Measurements from ENCODE around the gene PDE4D. TPM values are rescaled to one million over a fixed set of nuclear protein-coding genes. Genes with fewer than 3 reads are reported as not detected.
A peak's percentile ranks its signal among the peaks of the same experiment; 100 is the strongest.

Gene PDE4D
- total and polyA plus RNA-seq, 4 donors = 12.8 to 167 (median 44.5) TPM

DNA sequence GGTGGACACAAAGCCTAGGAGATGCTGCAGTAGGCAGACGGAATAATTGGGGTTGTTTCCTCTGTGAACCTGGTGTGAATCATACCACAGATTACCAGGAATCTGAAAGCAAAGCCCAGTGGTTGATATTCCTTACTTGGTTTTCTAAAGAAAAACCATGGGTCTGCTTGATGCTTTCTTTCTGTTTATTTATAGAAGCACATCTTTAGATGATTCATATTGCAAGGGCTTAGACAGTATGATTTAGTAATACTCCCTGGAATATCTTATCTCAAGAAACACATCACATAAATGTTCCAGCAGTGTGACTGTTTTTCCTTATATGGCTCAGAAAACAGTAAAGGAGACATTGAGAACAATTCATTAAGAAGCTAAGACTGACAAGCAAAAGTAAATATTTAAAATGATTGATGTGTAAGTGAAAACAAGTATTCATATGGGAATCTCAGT, 687.4 kb downstream of the PDE4D start:
- peaks cover 0 to 16% (median 3%) of the 10 kb centered on the region in 5 donors for H3K4me1 ChIP-seq (ENCODE audit: control insufficient read depth in 5 of 5, insufficient read depth in 5 of 5, low read length in 5 of 5)
- DNase-seq (no peak), ATAC-seq (ENCODE audit: insufficient read depth, low FRiP score) (peak; percentile 34)
- no peak overlapping the region for H3K4me3 ChIP-seq
- no peaks in the 10 kb centered on the region for H3K36me3 ChIP-seq (ENCODE audit: control insufficient read depth in 4 of 4, insufficient read depth in 4 of 4, low read length in 4 of 4)
- TF ChIP-seq, protein P1, sequence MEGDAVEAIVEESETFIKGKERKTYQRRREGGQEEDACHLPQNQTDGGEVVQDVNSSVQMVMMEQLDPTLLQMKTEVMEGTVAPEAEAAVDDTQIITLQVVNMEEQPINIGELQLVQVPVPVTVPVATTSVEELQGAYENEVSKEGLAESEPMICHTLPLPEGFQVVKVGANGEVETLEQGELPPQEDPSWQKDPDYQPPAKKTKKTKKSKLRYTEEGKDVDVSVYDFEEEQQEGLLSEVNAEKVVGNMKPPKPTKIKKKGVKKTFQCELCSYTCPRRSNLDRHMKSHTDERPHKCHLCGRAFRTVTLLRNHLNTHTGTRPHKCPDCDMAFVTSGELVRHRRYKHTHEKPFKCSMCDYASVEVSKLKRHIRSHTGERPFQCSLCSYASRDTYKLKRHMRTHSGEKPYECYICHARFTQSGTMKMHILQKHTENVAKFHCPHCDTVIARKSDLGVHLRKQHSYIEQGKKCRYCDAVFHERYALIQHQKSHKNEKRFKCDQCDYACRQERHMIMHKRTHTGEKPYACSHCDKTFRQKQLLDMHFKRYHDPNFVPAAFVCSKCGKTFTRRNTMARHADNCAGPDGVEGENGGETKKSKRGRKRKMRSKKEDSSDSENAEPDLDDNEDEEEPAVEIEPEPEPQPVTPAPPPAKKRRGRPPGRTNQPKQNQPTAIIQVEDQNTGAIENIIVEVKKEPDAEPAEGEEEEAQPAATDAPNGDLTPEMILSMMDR (IDR thresholded peaks at IDR 0.05; ENCODE audit: control extremely low read depth, extremely low read depth) = no peak
- H3K9ac ChIP-seq (ENCODE audit: insufficient read depth in 1 of 2, low read length in 2 of 2) = no peak overlapping the region
- no peaks in the 10 kb centered on the region for H3K9me3 ChIP-seq (ENCODE audit: control insufficient read depth in 4 of 4, insufficient read depth in 3 of 4, low read length in 3 of 4)
- WGBS, 2 donors = 73 to 75% methylated on average over 1 of the region's 1 CpG
- H3K27ac ChIP-seq (ENCODE audit: low read depth in 1 of 2, low read length in 1 of 2) = peak overlapping the region in 1 of 2 donors; percentile 78
- no peaks in the 10 kb centered on the region for H3K27me3 ChIP-seq (ENCODE audit: control insufficient read depth in 3 of 3, insufficient read depth in 3 of 3, low read length in 2 of 3)

DNA sequence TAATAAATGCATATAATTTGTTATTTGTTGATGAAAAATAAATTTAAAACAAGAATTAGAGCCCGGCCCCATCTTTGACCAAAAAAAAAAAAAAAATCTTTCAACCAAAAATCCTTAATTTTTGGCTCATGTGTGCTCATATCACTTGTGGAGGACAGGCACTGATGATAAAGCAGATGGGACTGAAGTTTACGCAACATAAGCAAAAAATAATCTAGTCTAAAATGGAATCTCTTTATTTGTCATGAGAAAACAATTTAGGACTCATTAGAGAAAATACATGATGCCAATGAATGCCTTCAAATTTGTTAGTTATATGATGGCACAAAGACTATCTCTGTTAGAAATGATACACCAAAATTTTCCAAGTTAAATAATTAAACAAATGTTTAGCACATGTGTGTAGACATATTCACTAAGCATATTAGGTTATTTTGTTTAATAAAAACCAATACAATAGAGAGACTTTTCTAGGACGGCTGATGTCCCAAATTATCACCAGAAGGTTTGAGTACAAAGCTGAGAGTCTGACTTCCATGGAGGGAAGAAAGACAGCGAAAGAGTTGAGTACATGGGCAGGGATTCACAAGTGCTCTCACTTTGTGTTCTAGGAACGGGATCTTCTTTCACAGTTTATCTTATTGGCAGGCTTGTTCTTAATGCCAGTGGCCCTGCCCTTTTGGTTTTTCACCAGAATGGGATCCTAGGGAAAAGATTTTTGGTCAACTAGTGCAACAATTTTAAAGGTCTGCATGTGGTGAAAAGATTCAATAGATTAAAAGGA, 689.2 kb downstream of the PDE4D start:
- TF ChIP-seq, protein P1 (IDR thresholded peaks at IDR 0.05; ENCODE audit: control extremely low read depth, extremely low read depth) = no peak
- Histone ChIP-seq H3K9me3 (ENCODE audit: control insufficient read depth in 4 of 4, insufficient read depth in 3 of 4, low read length in 3 of 4) (no peaks in the 10 kb centered on the region), H3K4me1 (ENCODE audit: control insufficient read depth in 5 of 5, insufficient read depth in 5 of 5, low read length in 5 of 5) (peaks cover 0 to 8% (median 3%) of the 10 kb centered on the region in 5 donors), H3K27ac (ENCODE audit: low read depth in 1 of 2, low read length in 1 of 2) (peak overlapping the region in 1 of 2 donors; percentile 66), H3K9ac (ENCODE audit: insufficient read depth in 1 of 2, low read length in 2 of 2) (no peak overlapping the region), H3K4me3 (no peak overlapping the region), H3K27me3 (ENCODE audit: control insufficient read depth in 3 of 3, insufficient read depth in 3 of 3, low read length in 2 of 3) (no peaks in the 10 kb centered on the region), H3K36me3 (ENCODE audit: control insufficient read depth in 4 of 4, insufficient read depth in 4 of 4, low read length in 4 of 4) (no peaks in the 10 kb centered on the region)
- ATAC-seq (ENCODE audit: insufficient read depth, low FRiP score) (no peak), DNase-seq (no peak)
- 78 to 92% methylated on average over 5 of the region's 5 CpGs for WGBS, 2 donors

DNA sequence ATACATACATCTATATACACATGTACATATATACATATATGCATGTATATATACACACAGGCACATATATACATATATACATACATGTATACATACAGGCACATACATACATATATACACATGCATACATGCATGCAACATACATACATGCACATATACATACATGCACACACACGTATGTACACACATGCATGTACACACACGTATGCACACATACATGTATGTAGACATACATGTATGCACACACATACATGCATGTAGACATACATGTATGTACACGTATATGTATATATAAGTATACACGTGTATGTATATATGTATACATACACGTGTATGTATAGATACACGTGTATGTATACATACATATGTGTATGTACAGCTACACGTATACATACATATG, 693.7 kb downstream of the PDE4D start:
- DNase-seq (no peak), ATAC-seq (ENCODE audit: insufficient read depth, low FRiP score) (no peak)
- H3K4me1 ChIP-seq (ENCODE audit: control insufficient read depth in 5 of 5, insufficient read depth in 5 of 5, low read length in 5 of 5) = peaks cover 0 to 7% (median 5%) of the 10 kb centered on the region in 5 donors
- 84 to 87% methylated on average over 7 of the region's 7 CpGs for WGBS, 2 donors
- H3K36me3 ChIP-seq (ENCODE audit: control insufficient read depth in 4 of 4, insufficient read depth in 4 of 4, low read length in 4 of 4) = no peaks in the 10 kb centered on the region
- H3K9me3 ChIP-seq (ENCODE audit: control insufficient read depth in 4 of 4, insufficient read depth in 3 of 4, low read length in 3 of 4) = no peaks in the 10 kb centered on the region
- H3K4me3 ChIP-seq = no peak overlapping the region
- TF ChIP-seq, protein P1 (IDR thresholded peaks at IDR 0.05; ENCODE audit: control extremely low read depth, extremely low read depth) = no peak
- no peaks in the 10 kb centered on the region for H3K27me3 ChIP-seq (ENCODE audit: control insufficient read depth in 3 of 3, insufficient read depth in 3 of 3, low read length in 2 of 3)
- H3K9ac ChIP-seq (ENCODE audit: insufficient read depth in 1 of 2, low read length in 2 of 2) = no peak overlapping the region
- H3K27ac ChIP-seq (ENCODE audit: low read depth in 1 of 2, low read length in 1 of 2) = no peak overlapping the region

All from lung (tissue), 12 donors.